NB4 (cell line): Measurements from ENCODE around the gene TENM4.

Source experiments
- POLR2A ChIP-seq: IDR thresholded peaks from 2 replicates; pipeline ENCODE4 v1.6.1; 2011; ENCODE audit warnings: mild to moderate bottlenecking; ENCODE audit not compliant: insufficient read length; ENCODE audit errors: extremely low read depth
- TF ChIP-seq, protein P1 (sequence below): IDR thresholded peaks from one replicate; pipeline ENCODE4 v1.5.1; 2012; ENCODE audit warnings: low read depth, low read length
- TF ChIP-seq, protein P2 (sequence below): IDR thresholded peaks from 2 replicates; pipeline ENCODE4 v1.6.1; 2011; ENCODE audit warnings: low read depth, low read length

DNA sequence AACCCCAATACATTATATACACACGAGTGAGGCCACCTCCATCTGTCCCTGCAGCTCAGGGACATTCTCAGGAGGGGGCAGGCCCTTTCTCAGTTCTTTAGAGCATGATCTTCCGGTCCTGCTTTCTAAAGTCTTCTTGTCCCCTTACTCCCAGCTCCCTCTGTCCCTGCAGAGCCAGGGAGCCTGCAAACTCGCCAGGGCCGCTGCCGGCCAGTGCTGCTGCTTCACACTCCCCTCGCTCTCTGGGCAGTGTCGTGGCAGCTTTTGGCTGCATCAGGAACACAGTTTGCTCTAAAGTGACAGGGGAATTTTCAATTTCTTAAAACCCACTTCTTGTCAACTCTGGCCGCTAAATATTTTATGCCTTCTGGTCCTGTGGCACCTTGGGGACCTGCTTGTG, 736.0 kb downstream of the TENM4 start:
- TF ChIP-seq, protein P1, sequence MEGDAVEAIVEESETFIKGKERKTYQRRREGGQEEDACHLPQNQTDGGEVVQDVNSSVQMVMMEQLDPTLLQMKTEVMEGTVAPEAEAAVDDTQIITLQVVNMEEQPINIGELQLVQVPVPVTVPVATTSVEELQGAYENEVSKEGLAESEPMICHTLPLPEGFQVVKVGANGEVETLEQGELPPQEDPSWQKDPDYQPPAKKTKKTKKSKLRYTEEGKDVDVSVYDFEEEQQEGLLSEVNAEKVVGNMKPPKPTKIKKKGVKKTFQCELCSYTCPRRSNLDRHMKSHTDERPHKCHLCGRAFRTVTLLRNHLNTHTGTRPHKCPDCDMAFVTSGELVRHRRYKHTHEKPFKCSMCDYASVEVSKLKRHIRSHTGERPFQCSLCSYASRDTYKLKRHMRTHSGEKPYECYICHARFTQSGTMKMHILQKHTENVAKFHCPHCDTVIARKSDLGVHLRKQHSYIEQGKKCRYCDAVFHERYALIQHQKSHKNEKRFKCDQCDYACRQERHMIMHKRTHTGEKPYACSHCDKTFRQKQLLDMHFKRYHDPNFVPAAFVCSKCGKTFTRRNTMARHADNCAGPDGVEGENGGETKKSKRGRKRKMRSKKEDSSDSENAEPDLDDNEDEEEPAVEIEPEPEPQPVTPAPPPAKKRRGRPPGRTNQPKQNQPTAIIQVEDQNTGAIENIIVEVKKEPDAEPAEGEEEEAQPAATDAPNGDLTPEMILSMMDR, result no peak
- no peak for TF ChIP-seq POLR2A
- TF ChIP-seq, protein P2, sequence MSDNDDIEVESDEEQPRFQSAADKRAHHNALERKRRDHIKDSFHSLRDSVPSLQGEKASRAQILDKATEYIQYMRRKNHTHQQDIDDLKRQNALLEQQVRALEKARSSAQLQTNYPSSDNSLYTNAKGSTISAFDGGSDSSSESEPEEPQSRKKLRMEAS, result no peak
